Tongue (tissue), 2 donors: Measurements from ENCODE around the gene SNCAIP. TPM values are rescaled to one million over a fixed set of nuclear protein-coding genes. Genes with fewer than 3 reads are reported as not detected.
"Not testable (repeated sequence)": the region's sequence is repeated elsewhere in the genome, so short reads cannot be mapped to it uniquely, and the experiment has no call there.

ENCODE experiments used
- DNase-seq: peaks from one replicate; pipeline ENCODE4 v3.0.0-alpha.2; 2015
- total RNA-seq: library from RNA; depleted of rRNA; stranded (reverse); fragments of >200 nt; gene quantifications from one replicate; pipeline ENCODE4 v1.2.3, GENCODE V29; 2014

Gene SNCAIP
- total RNA-seq, 1 donor from 2014 or later, result 22.0 TPM

GRCh38 chr5:122314036-122314435 lies 2.0 kb downstream of the SNCAIP start:
- peak; percentile 55 for DNase-seq

- DNase-seq, result no peak
Measured at GRCh38 chr5:122315521-122315920, 3.5 kb downstream of the SNCAIP start.

GRCh38 chr5:122316656-122317055 lies 4.6 kb downstream of the SNCAIP start:
- no peak for DNase-seq

GRCh38 chr5:122319897-122320296 lies 7.9 kb downstream of the SNCAIP start:
- no peak for DNase-seq

GRCh38 chr5:122321921-122322320 lies 9.9 kb downstream of the SNCAIP start:
- DNase-seq, result no peak

GRCh38 chr5:122322801-122323548 lies 10.9 kb downstream of the SNCAIP start:
- DNase-seq, result peak; percentile 67

GRCh38 chr5:122323738-122324137 lies 11.7 kb downstream of the SNCAIP start:
- no peak for DNase-seq

- no peak for DNase-seq
Measured at GRCh38 chr5:122327110-122327509, 15.1 kb downstream of the SNCAIP start.

GRCh38 chr5:122330881-122331280 lies 18.8 kb downstream of the SNCAIP start:
- DNase-seq, result no peak

- no peak for DNase-seq
Measured at GRCh38 chr5:122332599-122333555, 20.8 kb downstream of the SNCAIP start.

- DNase-seq, result no peak
Measured at GRCh38 chr5:122333564-122333963, 21.5 kb downstream of the SNCAIP start.

GRCh38 chr5:122339591-122339990 lies 27.6 kb downstream of the SNCAIP start:
- DNase-seq, result no peak

GRCh38 chr5:122341087-122341486 lies 29.1 kb downstream of the SNCAIP start:
- no peak for DNase-seq

- no peak for DNase-seq
Measured at GRCh38 chr5:122342256-122342655, 30.2 kb downstream of the SNCAIP start.

GRCh38 chr5:122346897-122347581 lies 35.0 kb downstream of the SNCAIP start:
- DNase-seq, result no peak

GRCh38 chr5:122350496-122350895 lies 38.5 kb downstream of the SNCAIP start:
- no peak for DNase-seq

GRCh38 chr5:122351416-122352157 lies 39.5 kb downstream of the SNCAIP start:
- DNase-seq, result no peak

GRCh38 chr5:122352331-122352730 lies 40.3 kb downstream of the SNCAIP start:
- DNase-seq, result no peak

GRCh38 chr5:122353361-122353760 lies 41.3 kb downstream of the SNCAIP start:
- not testable (repeated sequence) for DNase-seq

GRCh38 chr5:122354293-122354692 lies 42.3 kb downstream of the SNCAIP start:
- DNase-seq, result no peak

GRCh38 chr5:122355324-122355723 lies 43.3 kb downstream of the SNCAIP start:
- DNase-seq, result no peak

- DNase-seq, result no peak
Measured at GRCh38 chr5:122356855-122357254, 44.8 kb downstream of the SNCAIP start.
